Measurements from ENCODE around the gene IGF1.
"Not testable (repeated sequence)": the region's sequence is repeated elsewhere in the genome, so short reads cannot be mapped to it uniquely, and the experiment has no call there.

Gene IGF1

GRCh38 chr12:102461501-102461900 is 18.9 kb downstream of the IGF1 start:
- DNase-seq (ENCODE audit: low read depth in 3 of 3), result no peak

DNA sequence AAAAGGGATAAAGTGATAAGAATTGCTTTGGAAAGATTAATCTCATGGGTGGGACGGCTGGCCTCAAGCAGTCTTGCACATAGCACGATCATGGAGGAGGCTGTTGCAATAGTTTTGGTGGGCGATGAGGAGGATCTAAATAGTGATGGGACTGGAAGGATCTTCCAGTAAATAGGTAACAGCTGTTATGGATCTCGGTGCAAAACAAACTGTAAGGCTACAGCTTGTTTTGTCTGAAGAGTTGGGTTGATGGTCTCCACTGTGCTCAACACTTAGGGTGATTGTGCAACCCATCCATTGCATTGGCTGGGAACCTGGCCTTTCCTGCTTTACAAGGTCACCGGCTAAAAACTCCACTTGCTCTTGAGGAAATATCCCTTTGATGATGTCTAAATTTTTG is 21.0 kb downstream of the IGF1 start:
- DNase-seq (ENCODE audit: low read depth in 3 of 3), result no peak

GRCh38 chr12:102454808-102455760 is 25.3 kb downstream of the IGF1 start:
- DNase-seq (ENCODE audit: low read depth in 3 of 3), result no peak

- no peak for DNase-seq (ENCODE audit: low read depth in 3 of 3)
Observed at GRCh38 chr12:102454330-102454729, 26.0 kb downstream of the IGF1 start.

GRCh38 chr12:102452605-102453004 is 27.8 kb downstream of the IGF1 start:
- DNase-seq (ENCODE audit: low read depth in 3 of 3), result no peak

DNA sequence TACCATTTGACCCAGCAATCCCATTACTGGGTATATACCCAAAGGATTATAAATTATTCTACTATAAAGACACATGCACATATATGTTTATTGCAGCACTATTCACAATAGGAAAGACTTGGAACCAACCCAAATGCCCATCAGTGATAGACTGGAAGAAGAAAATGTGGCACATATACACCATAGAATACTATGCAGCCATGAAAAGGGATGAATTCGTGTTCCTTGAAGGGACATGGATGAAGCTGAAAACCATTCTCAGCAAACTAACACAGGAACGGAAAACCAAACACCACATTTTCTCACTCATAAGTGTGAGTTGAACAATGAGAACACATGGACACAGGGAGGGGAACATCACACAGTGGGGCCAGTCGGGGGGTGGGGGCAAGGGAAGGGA is 31.3 kb downstream of the IGF1 start:
- DNase-seq (ENCODE audit: low read depth in 3 of 3), result not testable (repeated sequence)

GRCh38 chr12:102447426-102447825 is 32.9 kb downstream of the IGF1 start:
- not testable (repeated sequence) for DNase-seq (ENCODE audit: low read depth in 3 of 3)

DNA sequence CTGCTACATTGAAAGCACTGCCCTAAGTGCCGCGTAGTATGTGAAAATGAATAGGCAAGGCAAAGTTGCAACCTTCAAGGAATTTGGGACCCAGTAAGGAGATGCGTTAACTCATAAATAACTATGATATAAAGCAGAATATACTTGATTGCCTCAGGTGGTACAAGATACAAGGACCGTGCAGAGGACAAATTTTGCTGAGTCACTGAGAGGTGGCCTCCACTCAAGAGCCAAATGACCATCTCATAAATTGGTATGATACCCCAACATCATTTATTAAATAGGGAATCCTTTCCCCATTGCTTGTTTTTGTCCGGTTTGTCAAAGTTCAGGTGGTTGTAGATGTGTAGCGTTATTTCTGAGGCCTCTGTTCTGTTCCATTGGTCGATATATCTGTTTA is 35.7 kb downstream of the IGF1 start:
- DNase-seq (ENCODE audit: low read depth in 3 of 3), result no peak

- no peak for DNase-seq (ENCODE audit: low read depth in 3 of 3)
Observed at GRCh38 chr12:102444093-102444492, 36.3 kb downstream of the IGF1 start.

DNA sequence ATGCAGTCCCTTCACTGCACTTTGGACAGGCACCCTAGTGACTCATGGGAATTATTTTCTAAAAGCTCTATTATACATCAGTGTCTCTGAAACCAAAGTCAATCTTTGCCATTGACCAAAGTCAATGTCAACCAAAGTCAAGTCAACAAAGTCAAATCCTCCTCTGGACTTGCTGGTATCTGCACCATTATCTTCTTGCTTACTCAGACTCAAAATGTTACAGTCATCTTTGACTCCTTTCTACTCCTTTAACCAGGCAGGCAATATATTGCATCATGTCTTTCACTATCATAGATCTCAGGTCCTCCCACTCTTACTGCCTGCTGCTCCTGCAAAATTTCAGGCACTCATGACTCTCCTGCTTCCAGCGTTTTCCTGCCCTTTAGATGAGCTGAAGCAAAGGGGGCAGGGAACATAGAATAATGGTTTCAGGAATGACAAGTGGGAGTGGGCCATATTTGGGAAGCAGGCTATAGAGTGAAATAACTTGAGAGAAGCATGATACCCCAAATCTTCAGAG is 39.2 kb downstream of the IGF1 start:
- no peak for DNase-seq (ENCODE audit: low read depth in 3 of 3)

DNA sequence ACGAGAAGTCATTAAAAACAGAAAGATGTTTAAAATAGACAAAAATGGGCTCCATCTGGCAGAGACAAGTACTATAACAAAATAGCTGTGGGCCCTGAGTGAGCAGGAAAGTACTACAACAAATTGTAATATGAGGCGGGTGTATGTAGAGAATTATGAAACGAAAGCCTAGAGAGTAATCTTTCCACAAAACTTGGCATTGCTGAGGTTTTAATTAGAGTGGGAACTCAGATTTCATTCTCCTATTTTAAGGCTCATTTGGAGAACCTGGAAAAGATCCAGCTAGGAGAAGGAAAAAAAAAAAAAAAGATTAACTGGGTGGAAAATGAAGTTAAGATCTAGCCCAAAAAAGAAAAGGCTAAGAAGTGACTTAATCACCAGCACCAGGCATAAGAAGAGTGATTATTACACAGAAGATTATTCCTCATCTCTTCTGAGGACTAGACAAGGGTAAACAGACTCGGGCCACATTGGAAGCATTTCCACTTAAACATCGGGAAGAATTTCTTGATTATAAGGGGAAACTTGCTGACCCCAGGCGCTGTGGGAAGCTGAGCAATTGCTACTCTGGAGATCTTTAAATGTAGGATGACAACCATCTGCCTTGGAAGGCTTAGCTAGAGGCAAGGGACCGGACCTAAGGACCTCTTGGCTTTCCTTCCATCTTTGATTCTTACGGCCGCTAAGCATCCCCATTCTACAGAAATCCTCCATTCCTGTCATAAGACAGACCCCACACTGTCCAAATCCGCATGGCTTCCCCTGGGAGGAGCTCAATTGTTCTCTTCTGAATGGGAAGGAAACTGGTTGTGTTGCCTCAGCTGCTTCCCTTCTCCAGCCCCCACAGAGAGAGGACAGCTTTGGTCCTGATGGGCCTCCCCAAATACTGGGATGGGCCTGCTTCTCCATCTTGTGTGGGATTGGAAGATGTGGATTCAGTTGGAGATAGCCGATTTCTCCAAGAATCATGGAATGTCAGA is 40.6 kb downstream of the IGF1 start:
- no peak for DNase-seq (ENCODE audit: low read depth in 3 of 3)

- DNase-seq (ENCODE audit: low read depth in 3 of 3), result no peak
Observed at GRCh38 chr12:102438827-102439210, 41.5 kb downstream of the IGF1 start.

DNA sequence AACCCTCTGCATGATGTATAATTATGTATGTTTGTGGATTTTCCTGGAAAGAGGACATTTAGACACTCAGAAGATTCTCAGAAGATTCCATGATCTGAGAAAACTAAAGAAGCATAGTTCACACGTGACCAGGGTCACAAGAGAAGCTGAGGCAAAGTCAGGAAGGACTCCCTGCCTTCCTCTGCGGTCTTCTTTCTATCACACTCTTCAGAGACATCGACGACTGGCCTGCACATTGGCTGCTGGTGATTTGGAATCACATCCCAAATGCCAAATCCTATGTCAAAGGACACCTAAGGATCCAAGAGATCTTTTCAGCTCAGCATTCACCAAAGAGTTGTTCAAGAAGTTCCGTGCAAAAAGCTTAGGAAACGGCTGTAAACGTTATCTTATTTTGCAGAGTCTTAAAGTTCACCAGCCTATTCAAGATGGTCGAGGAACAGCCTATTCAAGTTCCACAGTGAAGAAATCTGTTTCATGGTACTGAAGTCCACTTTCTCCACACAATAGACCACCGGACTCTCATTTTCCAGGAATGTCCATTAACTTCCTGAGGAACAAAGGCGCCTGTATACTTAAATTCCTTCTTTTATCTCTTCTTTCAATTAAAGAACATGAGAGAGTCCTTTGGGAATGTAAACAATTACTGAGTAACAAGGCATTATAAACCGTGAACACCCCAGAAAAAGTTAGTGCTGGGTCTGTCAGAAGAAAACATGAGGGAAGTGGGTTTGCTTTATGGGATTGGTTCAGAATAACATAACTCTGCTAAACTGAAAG is 42.1 kb downstream of the IGF1 start:
- DNase-seq (ENCODE audit: low read depth in 3 of 3), result no peak

DNA sequence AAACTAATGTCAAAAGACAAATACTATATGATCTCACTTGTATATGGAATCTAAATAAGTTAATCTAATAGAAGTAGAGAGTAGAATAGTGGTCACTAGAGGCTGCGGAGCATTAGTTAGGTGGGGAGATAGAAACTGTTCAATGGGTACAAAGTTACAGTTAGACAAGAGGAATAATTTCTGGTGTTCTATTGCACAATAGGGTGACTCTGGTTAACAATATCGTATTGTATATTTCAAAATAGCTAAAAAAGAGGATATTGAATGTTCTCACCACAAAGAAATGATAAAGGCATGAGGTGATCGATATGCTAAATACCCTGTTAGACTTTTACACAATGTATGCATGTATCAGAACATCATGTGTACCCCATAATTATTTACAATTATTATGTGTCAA is 42.9 kb downstream of the IGF1 start:
- no peak for DNase-seq (ENCODE audit: low read depth in 3 of 3)

DNA sequence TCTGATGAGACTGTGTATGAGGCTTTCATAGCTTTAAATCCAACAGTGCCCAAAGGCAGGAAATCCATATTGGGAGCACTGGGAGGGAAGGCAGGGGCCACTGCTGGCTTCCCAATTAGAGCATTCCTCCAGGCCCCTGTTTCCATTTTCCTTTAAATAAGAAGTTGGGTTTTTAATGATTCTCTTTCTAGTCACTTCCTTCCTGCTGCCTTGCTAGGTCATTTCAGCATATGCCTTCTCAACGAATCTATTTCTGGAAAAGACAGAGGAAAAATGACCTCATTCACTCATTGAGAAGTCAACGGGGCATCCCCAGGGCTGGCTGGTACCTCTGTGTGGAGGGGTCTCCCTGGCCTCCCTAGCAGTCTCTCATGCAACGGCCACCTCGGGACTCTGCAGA is 43.5 kb downstream of the IGF1 start:
- DNase-seq (ENCODE audit: low read depth in 3 of 3), result no peak

GRCh38 chr12:102435827-102436436 is 44.4 kb downstream of the IGF1 start:
- no peak for DNase-seq (ENCODE audit: low read depth in 3 of 3)

- DNase-seq (ENCODE audit: low read depth in 3 of 3), result no peak
Observed at GRCh38 chr12:102433304-102433703, 47.1 kb downstream of the IGF1 start.

DNA sequence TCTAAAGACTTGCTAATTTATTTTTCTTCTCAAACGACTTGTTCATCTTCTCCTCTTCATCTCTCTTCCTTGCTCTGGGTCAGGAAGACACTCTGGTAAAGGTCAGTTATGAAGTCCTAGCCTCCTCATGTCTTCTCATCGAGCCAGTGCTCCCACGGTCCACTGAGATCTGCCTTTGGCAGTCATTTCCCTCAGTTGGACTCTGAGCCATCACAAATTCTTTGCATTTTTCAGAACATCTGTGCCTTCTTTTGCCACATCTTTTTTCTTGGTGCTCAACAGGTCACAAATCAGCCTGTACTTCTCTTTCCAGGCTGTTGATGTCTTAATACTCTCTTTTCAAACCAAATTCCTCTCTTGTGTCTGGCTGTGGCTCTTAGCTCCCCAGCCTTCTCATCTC is 49.7 kb downstream of the IGF1 start:
- no peak for DNase-seq (ENCODE audit: low read depth in 3 of 3)

DNA sequence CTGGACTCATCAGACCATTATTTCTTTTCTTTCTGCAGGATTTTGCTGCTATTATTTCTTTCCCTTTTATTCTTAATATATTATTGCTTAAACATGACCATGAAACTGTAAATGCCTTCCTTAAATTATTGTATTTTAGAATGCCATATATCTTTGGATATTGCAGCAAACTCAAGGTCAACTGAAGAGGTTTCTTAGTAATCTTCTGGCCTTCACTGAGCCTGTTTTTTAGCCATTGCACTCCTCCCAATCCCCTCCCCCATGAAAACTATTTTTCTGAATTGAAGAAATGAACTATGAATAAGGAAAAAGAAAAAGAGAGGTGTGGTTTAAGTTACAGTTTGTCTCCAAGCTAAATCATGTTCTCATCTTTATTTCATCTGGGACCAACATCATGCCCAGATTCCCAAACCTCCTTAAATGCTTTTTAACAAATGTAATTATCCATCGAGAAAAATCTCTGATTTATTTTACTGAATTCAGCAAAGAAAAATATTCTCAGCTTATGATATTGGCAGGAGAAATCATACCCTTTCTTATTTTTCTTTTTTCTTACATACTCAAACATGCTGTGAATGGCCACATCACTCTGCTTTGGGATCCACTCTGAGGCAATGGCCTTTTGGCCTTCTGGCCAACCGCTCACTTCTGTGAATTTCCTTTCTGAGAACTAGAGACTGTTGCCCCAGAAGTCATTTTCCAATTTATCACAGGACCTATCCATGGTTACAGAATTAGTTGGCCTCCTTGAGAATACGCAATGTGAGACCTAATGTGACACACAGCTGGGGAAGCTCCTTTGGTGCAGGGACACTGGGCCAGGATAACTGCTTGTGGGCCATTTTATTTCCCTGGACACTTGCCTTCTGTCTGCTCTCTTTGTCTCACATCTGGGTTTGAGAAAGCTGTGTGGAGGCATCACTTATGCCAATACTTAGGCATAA is 50.9 kb downstream of the IGF1 start:
- no peak for DNase-seq (ENCODE audit: low read depth in 3 of 3)

- DNase-seq (ENCODE audit: low read depth in 3 of 3), result no peak
Observed at GRCh38 chr12:102427543-102427941, 52.8 kb downstream of the IGF1 start.
